ENCODE data around the gene CLRN1. TPM values are rescaled to one million over a fixed set of nuclear protein-coding genes. Genes with fewer than 3 reads are reported as not detected.
"Not testable (repeated sequence)": the region's sequence is repeated elsewhere in the genome, so short reads cannot be mapped to it uniquely, and the experiment has no call there.

CLRN1 gene
- total RNA-seq, 4 donors from 2014 or later, result not detected

- Histone ChIP-seq H3K27ac (no peak overlapping the region), H3K36me3 (no peaks in the 10 kb centered on the region), H3K27me3 (no peaks in the 10 kb centered on the region), H3K9me3 (peaks cover 0 to 10% (median 0%) of the 10 kb centered on the region in 4 donors), H3K4me1 (no peaks in the 10 kb centered on the region), H3K4me3 (no peak overlapping the region)
- TF ChIP-seq, protein P1, sequence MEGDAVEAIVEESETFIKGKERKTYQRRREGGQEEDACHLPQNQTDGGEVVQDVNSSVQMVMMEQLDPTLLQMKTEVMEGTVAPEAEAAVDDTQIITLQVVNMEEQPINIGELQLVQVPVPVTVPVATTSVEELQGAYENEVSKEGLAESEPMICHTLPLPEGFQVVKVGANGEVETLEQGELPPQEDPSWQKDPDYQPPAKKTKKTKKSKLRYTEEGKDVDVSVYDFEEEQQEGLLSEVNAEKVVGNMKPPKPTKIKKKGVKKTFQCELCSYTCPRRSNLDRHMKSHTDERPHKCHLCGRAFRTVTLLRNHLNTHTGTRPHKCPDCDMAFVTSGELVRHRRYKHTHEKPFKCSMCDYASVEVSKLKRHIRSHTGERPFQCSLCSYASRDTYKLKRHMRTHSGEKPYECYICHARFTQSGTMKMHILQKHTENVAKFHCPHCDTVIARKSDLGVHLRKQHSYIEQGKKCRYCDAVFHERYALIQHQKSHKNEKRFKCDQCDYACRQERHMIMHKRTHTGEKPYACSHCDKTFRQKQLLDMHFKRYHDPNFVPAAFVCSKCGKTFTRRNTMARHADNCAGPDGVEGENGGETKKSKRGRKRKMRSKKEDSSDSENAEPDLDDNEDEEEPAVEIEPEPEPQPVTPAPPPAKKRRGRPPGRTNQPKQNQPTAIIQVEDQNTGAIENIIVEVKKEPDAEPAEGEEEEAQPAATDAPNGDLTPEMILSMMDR (IDR thresholded peaks at IDR 0.05), result no peak
- TF ChIP-seq EP300 (IDR thresholded peaks at IDR 0.05) (no peak), POLR2A (IDR thresholded peaks at IDR 0.05) (no peak)
- no peak for DNase-seq (ENCODE audit: low spot score in 2 of 2)
Measured at GRCh38 chr3:150995510-150995909, 23.0 kb upstream of the CLRN1 start.

DNA sequence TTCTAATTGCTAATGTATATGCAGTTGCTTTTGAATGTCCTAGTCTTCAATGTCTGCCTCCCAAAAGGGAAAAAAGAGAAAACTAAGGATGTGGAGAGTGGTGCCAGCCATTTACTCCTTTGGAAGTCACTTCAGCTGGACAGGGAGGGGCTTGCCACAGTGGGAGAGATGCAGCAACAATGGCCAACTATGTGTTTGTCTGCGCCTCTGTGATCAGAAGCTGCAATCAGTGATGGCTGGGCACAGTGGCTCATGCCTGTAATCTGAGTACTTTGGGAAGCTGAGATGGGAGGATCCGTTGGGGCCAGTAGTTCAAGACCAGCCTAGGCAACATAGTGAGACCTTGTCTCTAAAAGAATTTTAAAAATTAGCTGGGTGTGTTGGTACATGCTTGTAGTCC is 16.7 kb upstream of the CLRN1 start:
- H3K36me3 ChIP-seq, result no peaks in the 10 kb centered on the region
- peaks cover 0 to 21% (median 3%) of the 10 kb centered on the region in 4 donors for H3K9me3 ChIP-seq
- no peaks in the 10 kb centered on the region for H3K4me1 ChIP-seq
- DNase-seq (ENCODE audit: low spot score in 2 of 2), result no peak
- no peaks in the 10 kb centered on the region for H3K27me3 ChIP-seq
- no peak overlapping the region for H3K27ac ChIP-seq
- 70 to 72% methylated on average over 2 of the region's 2 CpGs for WGBS, 2 donors
- no peak overlapping the region for H3K4me3 ChIP-seq
- TF ChIP-seq EP300 (IDR thresholded peaks at IDR 0.05) (no peak), POLR2A (IDR thresholded peaks at IDR 0.05) (no peak)
- TF ChIP-seq, protein P1 (IDR thresholded peaks at IDR 0.05), result no peak

DNA sequence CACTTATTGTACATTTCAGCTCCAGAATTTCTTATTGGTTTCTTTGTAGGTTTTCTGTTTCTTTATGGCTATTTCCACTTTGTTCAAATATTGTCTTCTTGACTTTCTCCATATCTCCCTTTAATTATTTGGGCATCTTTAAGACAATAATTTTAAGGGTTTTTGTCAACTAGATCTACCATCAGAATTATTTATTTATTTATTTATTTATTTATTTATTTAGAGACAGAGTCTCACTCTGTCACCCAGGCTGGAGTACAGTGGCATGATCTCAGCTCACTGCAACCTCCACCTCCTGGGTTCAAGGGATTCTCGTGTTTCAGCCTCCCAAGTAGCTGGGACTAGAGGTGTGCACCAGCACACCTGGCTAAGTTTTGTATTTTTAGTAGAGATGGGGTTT is 15.9 kb upstream of the CLRN1 start:
- not testable (repeated sequence) for H3K4me1 ChIP-seq; DNase-seq (ENCODE audit: low spot score in 2 of 2)
- WGBS, 2 donors, result 94 to 95% methylated on average over 1 of the region's 1 CpG

GRCh38 chr3:150985711-150986110 is 13.2 kb upstream of the CLRN1 start:
- H3K9me3 ChIP-seq, result peaks cover 0 to 17% (median 3%) of the 10 kb centered on the region in 4 donors
- no peaks in the 10 kb centered on the region for H3K36me3 ChIP-seq
- TF ChIP-seq EP300 (IDR thresholded peaks at IDR 0.05) (no peak), POLR2A (IDR thresholded peaks at IDR 0.05) (no peak)
- TF ChIP-seq, protein P1 (IDR thresholded peaks at IDR 0.05), result no peak
- no peaks in the 10 kb centered on the region for H3K27me3 ChIP-seq
- H3K4me3 ChIP-seq, result no peak overlapping the region
- no peaks in the 10 kb centered on the region for H3K4me1 ChIP-seq
- DNase-seq (ENCODE audit: low spot score in 2 of 2), result no peak
- H3K27ac ChIP-seq, result no peak overlapping the region

More for the DNA sequence above, 15.9 kb upstream of the CLRN1 start:
- H3K9me3 ChIP-seq, result peaks cover 0 to 18% (median 3%) of the 10 kb centered on the region in 4 donors
- H3K4me3 ChIP-seq, H3K27ac ChIP-seq, H3K36me3 ChIP-seq, H3K27me3 ChIP-seq: not testable (repeated sequence)

DNA sequence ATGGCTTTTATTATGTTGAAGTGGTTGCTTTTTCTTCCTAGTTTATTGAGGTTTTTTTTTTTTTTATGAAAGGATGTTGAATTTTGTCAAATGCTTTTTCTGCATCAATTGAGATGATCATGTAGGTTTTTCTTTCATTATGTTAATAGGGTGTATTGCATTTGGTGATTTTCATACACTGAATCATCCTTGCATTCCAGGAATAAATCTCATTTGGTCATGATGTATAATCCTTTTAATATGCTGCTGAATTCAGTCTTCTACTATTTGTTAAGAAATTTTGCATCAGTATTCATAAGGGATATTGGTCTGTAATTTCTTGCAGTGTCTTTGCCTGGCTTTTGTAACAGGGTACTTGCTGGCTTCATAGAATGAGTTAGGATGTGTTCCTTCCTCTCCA is 11.5 kb upstream of the CLRN1 start:
- H3K4me3 ChIP-seq, result no peak overlapping the region
- peaks cover 0 to 17% (median 3%) of the 10 kb centered on the region in 4 donors for H3K9me3 ChIP-seq
- TF ChIP-seq EP300 (IDR thresholded peaks at IDR 0.05), result no peak
- TF ChIP-seq, protein P1 (IDR thresholded peaks at IDR 0.05), result no peak
- TF ChIP-seq POLR2A (IDR thresholded peaks at IDR 0.05), result no peak
- H3K4me1 ChIP-seq, result no peaks in the 10 kb centered on the region
- no peaks in the 10 kb centered on the region for H3K27me3 ChIP-seq
- DNase-seq (ENCODE audit: low spot score in 2 of 2), result no peak
- no peak overlapping the region for H3K27ac ChIP-seq
- no peaks in the 10 kb centered on the region for H3K36me3 ChIP-seq

GRCh38 chr3:150978566-150979148 is 6.1 kb upstream of the CLRN1 start:
- Histone ChIP-seq H3K27ac (no peak overlapping the region), H3K4me3 (no peak overlapping the region), H3K36me3 (no peaks in the 10 kb centered on the region), H3K4me1 (no peaks in the 10 kb centered on the region), H3K27me3 (no peaks in the 10 kb centered on the region), H3K9me3 (peaks cover 0 to 2% (median 0%) of the 10 kb centered on the region in 4 donors)
- no peak for DNase-seq (ENCODE audit: low spot score in 2 of 2)
- 80 to 83% methylated on average over 4 of the region's 4 CpGs for WGBS, 2 donors
- TF ChIP-seq, protein P1 (IDR thresholded peaks at IDR 0.05), result no peak
- no peak for TF ChIP-seq EP300 (IDR thresholded peaks at IDR 0.05)
- no peak for TF ChIP-seq POLR2A (IDR thresholded peaks at IDR 0.05)
